Motor neuron (in vitro differentiated cells): Measurements from ENCODE around the gene SMIM14. TPM values are rescaled to one million over a fixed set of nuclear protein-coding genes. Genes with fewer than 3 reads are reported as not detected.
A peak's percentile ranks its signal among the peaks of the same experiment; 100 is the strongest.

Source experiments
- ATAC-seq, 8 experiments: fragments of 200-7000 bp; cut with Tn5 transposase; replicated peaks in 6 of 8; 2 replicates each; pipeline ENCODE4 v1.8.0; 2021; ENCODE audit warnings: mild to moderate bottlenecking in 8 of 8, moderate library complexity in 8 of 8
- H3K27ac ChIP-seq, 2 donors: fragments of 250-450 bp; sonication (Bioruptor Pico); 2 replicates each; pipeline ENCODE4 v1.9.0; 2021; ENCODE audit warnings: antibody characterized with exemption in 2 of 2, mild to moderate bottlenecking in 2 of 2, moderate library complexity in 1 of 2
- H3K4me1 ChIP-seq, 2 donors: fragments of 250-450 bp; sonication (Bioruptor Pico); replicated peaks in 1 of 2; 2 replicates each; pipeline ENCODE4 v1.6.1; 2021; ENCODE audit warnings: antibody characterized with exemption in 2 of 2, mild to moderate bottlenecking in 2 of 2, moderate library complexity in 1 of 2
- H3K4me3 ChIP-seq, 5 donors: fragments of 250-450 bp; sonication (Bioruptor Pico); 2 replicates each; pipeline ENCODE4 v1.9.0; 2021; ENCODE audit warnings: antibody characterized with exemption in 5 of 5, mild to moderate bottlenecking in 5 of 5, moderate library complexity in 4 of 5
- WGBS, 10 experiments: fragments of 450-650 bp; shearing (Covaris generic); methylation state at CpG; one replicate each; pipeline ENCODE4 v1.0.0; 2022; 5-methylcytosine and 5-hydroxymethylcytosine counted together
- in situ Hi-C, 9 experiments: fragments of 400-800 bp; cut with MboI; loops; one replicate each; pipeline ENCODE4 v1.15.0; 2021; ENCODE audit warnings: low sequenced_read_pairs in 9 of 9, low pct_unique_long_range_greater_than_20kb in 2 of 9; ENCODE audit not compliant: unreplicated experiment in 9 of 9
- total RNA-seq, 8 experiments: library from RNA; unstranded; fragments of 300-600 nt; gene quantifications; 2 replicates each; pipeline versions ENCODE4 v1.2.3 to v1.2.4, GENCODE V29; 2022

The SMIM14 gene
- total RNA-seq, 8 experiments from 2014 or later = 14.2 to 38.4 (median 26.1) TPM

GRCh38 chr4:39609454-39609931, 29.2 kb downstream of the SMIM14 start:
- WGBS, 10 experiments = 68 to 93% (median 86%) methylated on average over 1 to 6 of the region's 6 CpGs; no CpG with 5 or more reads in 1 of the 10 experiments
- in situ Hi-C loops = no loop called here
- Histone ChIP-seq H3K27ac (no peak overlapping the region), H3K4me1 (no peaks in the 10 kb centered on the region), H3K4me3 (no peak overlapping the region)
- no peak for ATAC-seq

GRCh38 chr4:39608451-39608850, 30.2 kb downstream of the SMIM14 start:
- Histone ChIP-seq H3K4me1 (no peaks in the 10 kb centered on the region), H3K27ac (no peak overlapping the region), H3K4me3 (no peak overlapping the region)
- in situ Hi-C loops = no loop called here
- no peak for ATAC-seq

GRCh38 chr4:39606747-39607146, 31.9 kb downstream of the SMIM14 start:
- no peak for ATAC-seq
- in situ Hi-C loops = no loop called here
- Histone ChIP-seq H3K4me3 (no peak overlapping the region), H3K4me1 (no peaks in the 10 kb centered on the region), H3K27ac (no peak overlapping the region)
- 79 to 100% (median 100%) methylated on average over 1 to 2 of the region's 2 CpGs for WGBS, 10 experiments

- H3K4me1 ChIP-seq = no peaks in the 10 kb centered on the region
- WGBS, 10 experiments = 33 to 100% (median 78%) methylated on average over 1 to 3 of the region's 3 CpGs
- no peak overlapping the region for H3K27ac ChIP-seq
- H3K4me3 ChIP-seq = no peak overlapping the region
- in situ Hi-C loops = no loop called here
- no peak for ATAC-seq
These were observed 40.8 kb downstream of the SMIM14 start for GRCh38 chr4:39597695-39598381.

DNA sequence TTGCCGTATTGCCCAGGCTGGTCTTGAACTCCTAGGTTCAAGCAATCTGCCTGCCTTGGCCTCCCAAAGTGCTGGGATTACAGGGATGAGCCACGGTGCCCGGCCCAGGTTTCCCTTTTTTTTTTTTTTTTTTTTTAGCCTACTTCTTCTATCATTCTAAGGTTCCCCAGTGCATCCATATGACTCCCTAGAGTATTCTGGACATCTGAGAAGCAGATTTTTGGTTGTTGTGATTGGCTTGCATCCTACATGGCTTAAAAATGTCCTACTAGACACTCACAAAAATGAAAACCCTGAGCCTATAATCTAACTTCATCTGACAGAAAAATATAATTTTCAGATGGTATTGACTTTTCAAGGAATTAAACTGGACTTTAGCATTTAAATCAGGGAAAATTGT, 41.7 kb downstream of the SMIM14 start:
- H3K27ac ChIP-seq = no peak overlapping the region
- H3K4me3 ChIP-seq = no peak overlapping the region
- no peaks in the 10 kb centered on the region for H3K4me1 ChIP-seq
- in situ Hi-C loops = no loop called here
- ATAC-seq = no peak
- 72 to 100% (median 77%) methylated on average over 1 to 3 of the region's 3 CpGs; no CpG with 5 or more reads in 4 of the 10 experiments for WGBS, 10 experiments

GRCh38 chr4:39591290-39591689, 47.4 kb downstream of the SMIM14 start:
- H3K27ac ChIP-seq = no peak overlapping the region
- WGBS, 10 experiments = 71 to 100% (median 90%) methylated on average over 1 to 5 of the region's 5 CpGs; no CpG with 5 or more reads in 1 of the 10 experiments
- no peak overlapping the region for H3K4me3 ChIP-seq
- no peak for ATAC-seq
- H3K4me1 ChIP-seq = no peaks in the 10 kb centered on the region
- in situ Hi-C loops = no loop called here

- no peak overlapping the region for H3K4me3 ChIP-seq
- H3K27ac ChIP-seq = no peak overlapping the region
- ATAC-seq = no peak
- 0 to 100% (median 83%) methylated on average over 1 to 3 of the region's 3 CpGs; no CpG with 5 or more reads in 4 of the 10 experiments for WGBS, 10 experiments
- in situ Hi-C loops = no loop called here
- H3K4me1 ChIP-seq = no peaks in the 10 kb centered on the region
These were observed 50.8 kb downstream of the SMIM14 start for GRCh38 chr4:39587881-39588280.

DNA sequence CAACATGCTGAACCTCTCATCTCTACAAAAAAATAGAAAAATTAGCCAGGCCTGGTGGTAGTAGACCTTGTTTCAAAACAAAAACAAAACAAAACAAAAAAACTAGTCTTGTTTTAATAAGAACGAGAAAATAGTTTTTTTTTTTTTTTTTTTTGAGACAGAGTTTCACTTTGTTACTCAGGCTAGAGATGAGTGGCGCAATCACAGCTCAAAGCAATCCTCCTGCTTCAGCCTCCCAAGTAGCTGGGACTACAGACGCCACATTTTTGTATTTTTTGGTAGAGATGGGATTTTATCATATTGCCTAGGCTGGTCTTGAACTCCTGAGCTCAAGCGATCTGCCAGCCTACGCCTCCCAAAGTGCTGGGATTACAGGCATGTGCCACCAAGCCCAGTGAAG, 63.7 kb downstream of the SMIM14 start:
- no peaks in the 10 kb centered on the region for H3K4me1 ChIP-seq
- in situ Hi-C loops = no loop called here
- WGBS, 10 experiments = 80 to 100% (median 97%) methylated on average over 2 to 4 of the region's 5 CpGs; no CpG with 5 or more reads in 2 of the 10 experiments
- no peak overlapping the region for H3K27ac ChIP-seq
- no peak for ATAC-seq
- H3K4me3 ChIP-seq = no peak overlapping the region

GRCh38 chr4:39571504-39571903, 67.2 kb downstream of the SMIM14 start:
- Histone ChIP-seq H3K4me3 (no peak overlapping the region), H3K4me1 (no peaks in the 10 kb centered on the region), H3K27ac (no peak overlapping the region)
- in situ Hi-C loops = no loop called here
- no peak for ATAC-seq
- 61 to 100% (median 92%) methylated on average over 2 to 5 of the region's 6 CpGs for WGBS, 10 experiments

DNA sequence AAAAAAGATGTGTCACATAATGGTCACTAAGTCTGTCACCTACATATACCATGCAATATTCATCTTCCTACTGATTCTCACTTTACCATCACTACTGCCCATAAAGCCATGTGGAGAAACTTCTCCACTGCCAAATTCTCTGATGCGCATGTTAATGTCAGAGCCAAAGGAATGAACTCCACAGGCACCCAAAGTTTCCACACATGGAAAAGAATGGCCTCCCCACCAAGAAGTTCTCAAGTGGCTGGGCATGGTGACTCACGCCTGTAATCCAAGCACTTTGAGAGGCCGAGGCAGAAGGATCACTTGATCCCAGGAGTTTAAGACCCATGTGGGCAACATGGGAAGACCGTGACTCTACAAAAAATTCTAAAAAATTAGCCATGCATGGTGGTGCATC, 67.6 kb downstream of the SMIM14 start:
- WGBS, 10 experiments = 86 to 100% (median 95%) methylated on average over 1 to 4 of the region's 4 CpGs; no CpG with 5 or more reads in 4 of the 10 experiments
- Histone ChIP-seq H3K27ac (no peak overlapping the region), H3K4me3 (no peak overlapping the region), H3K4me1 (no peaks in the 10 kb centered on the region)
- peak in 2 of 8 experiments; percentile 84 to 87 for ATAC-seq
- in situ Hi-C loops = no loop called here

- ATAC-seq = no peak
- in situ Hi-C loops = no loop called here
- Histone ChIP-seq H3K27ac (no peak overlapping the region), H3K4me3 (no peak overlapping the region), H3K4me1 (no peaks in the 10 kb centered on the region)
- 69 to 100% (median 93%) methylated on average over 1 to 4 of the region's 4 CpGs; no CpG with 5 or more reads in 1 of the 10 experiments for WGBS, 10 experiments
These were observed 69.5 kb downstream of the SMIM14 start for GRCh38 chr4:39569209-39569608.

- in situ Hi-C loops = no loop called here
- no peak overlapping the region for H3K4me3 ChIP-seq
- no peak overlapping the region for H3K27ac ChIP-seq
- ATAC-seq = no peak
- H3K4me1 ChIP-seq = no peaks in the 10 kb centered on the region
- WGBS, 10 experiments = 67 to 100% (median 87%) methylated on average over 1 to 3 of the region's 3 CpGs; no CpG with 5 or more reads in 4 of the 10 experiments
These were observed 69.9 kb downstream of the SMIM14 start for GRCh38 chr4:39568805-39569204.

DNA sequence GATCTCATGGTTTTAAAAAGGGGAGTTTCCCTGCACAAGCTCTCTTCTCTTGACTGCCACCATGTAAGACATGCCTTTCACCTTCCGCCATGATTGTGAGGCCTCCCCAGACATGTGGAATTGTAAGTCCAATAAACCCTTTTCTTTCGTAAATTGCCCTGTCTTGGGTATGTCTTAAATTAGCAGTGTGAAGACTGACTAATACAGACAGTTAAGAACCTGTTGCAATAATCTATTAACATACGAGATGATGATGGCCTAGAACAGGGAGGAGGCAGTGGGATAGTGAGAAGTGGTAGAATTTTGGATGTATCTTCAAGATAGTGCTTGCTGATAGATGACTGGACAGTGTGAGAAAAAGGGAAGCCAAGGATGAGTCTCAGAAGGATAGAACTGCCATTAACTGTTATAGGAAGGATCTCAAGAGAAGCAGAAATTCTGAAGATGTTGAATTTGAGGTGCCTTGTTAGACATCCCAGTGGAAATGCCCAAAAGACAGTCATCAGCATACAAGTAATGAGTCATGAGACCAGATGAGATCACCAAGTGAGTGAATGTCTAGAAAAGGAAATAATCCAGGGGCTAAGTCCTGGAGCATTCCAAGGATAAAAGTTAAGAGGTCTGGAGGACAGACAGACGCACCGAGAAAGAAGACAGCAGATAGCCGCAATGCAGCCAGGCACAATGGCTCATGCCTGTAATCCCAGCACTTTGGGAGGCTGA, 72.6 kb downstream of the SMIM14 start:
- Histone ChIP-seq H3K4me3 (no peak overlapping the region), H3K4me1 (no peaks in the 10 kb centered on the region), H3K27ac (no peak overlapping the region)
- WGBS, 10 experiments = 32 to 100% (median 94%) methylated on average over 2 to 6 of the region's 6 CpGs
- peak in 4 of 8 experiments; percentile 71 to 85 (median 78) for ATAC-seq
- in situ Hi-C loops = no loop called here
